HepG2 (cell line): ENCODE data around the gene DLG2.

Source experiments
- EZH2 ChIP-seq: conservative IDR thresholded peaks from 2 replicates; pipeline ENCODE4 v1.6.1; 2012; ENCODE audit warnings: mild to moderate bottlenecking, low read depth, low read length, moderate library complexity
- JUN ChIP-seq: sonication (generic); formaldehyde crosslinking; IDR thresholded peaks from 2 replicates; pipeline ENCODE4 v1.4.0; 2020; ENCODE audit warnings: mild to moderate bottlenecking, missing genetic modification reagents
- MTA1 ChIP-seq: sonication (generic); formaldehyde crosslinking; IDR thresholded peaks from 2 replicates; pipeline ENCODE4 v1.4.0; 2020; ENCODE audit warnings: missing genetic modification reagents, mild to moderate bottlenecking, borderline replicate concordance

- no peak for TF ChIP-seq MTA1 (CRISPR knock-in tag)
- no peak for TF ChIP-seq JUN (CRISPR knock-in tag)
- no peak for TF ChIP-seq EZH2
These were observed 2026.5 kb downstream of the DLG2 start for GRCh38 chr11:83600661-83601060.
